Fibroblast of upper back skin (primary cell): Measurements from ENCODE around the gene NECTIN2.
"Not testable (repeated sequence)": the region's sequence is repeated elsewhere in the genome, so short reads cannot be mapped to it uniquely, and the experiment has no call there.

Experiments used
- DNase-seq: peaks from one replicate; pipeline ENCODE4 v3.0.0-alpha.2; 2013

The NECTIN2 gene

GRCh38 chr19:44911896-44912295, 65.8 kb downstream of the NECTIN2 start:
- not testable (repeated sequence) for DNase-seq

DNA sequence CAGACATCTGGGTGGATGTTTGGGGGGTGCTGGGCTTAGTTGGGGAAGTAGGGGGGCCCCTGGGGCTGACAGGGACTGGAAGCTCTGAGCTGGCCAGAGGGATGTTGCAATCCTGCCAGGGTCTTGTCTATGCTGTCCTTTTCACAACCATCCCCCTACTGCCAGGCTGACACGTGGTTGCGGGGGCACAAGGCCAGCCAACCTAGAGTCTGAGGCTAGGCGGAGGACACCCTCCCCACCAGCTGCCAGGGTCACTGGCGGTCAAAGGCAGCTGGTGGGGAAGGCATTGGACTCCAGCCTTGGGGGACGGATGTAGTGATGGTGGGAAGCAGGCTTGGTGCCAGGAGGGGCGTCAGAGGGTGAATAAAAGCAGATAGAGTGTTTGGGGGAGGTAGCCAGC, 66.8 kb downstream of the NECTIN2 start:
- no peak for DNase-seq

GRCh38 chr19:44913512-44914432, 67.7 kb downstream of the NECTIN2 start:
- DNase-seq, result not testable (repeated sequence)

GRCh38 chr19:44914433-44915206, 68.5 kb downstream of the NECTIN2 start, which contains the start of gene APOC1:
TSS of gene APOC1 (plus strand) at chr19:44914608. CDS start at chr19:44914892, 284 bp downstream.
- peak; percentile 84 for DNase-seq

- no peak for DNase-seq
Observed at GRCh38 chr19:44924243-44924725, 78.2 kb downstream of the NECTIN2 start.

DNA sequence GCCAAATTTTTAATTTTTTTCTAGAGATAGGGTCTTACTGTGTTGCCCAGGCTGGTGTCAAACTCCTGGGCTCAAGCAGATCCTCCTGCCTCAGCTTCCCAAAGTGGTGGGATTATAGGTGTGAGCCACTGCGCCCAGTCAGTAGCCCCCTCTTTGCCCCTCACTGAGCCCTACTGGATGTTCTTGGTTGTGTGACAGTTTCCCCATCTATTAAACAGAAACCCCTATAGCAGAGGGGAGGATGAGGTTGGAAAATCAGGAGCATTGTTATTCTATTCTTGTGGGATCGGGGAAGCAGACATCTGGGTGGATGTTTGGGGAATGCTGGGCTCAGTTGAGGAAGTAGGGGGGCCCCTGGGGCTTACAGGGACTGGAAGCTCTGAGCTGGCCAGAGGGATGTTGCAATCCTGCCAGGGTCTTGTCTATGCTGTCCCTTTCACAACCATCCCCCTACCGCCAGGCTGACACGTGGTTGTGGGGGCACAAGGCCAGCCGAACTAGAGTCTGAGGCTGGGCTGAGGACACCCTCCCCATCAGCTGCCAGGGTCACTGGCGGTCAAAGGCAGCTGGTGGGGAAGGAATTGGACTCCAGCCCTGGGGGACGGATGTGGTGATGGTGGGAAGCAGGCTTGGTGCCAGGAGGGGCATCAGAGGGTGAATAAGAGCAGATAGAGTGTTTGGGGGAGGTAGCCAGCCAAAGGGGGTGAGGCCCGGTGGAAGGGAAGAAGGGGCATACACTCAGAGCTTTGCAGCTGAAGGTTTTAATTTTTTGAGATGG, 79.2 kb downstream of the NECTIN2 start:
- peak; percentile 57 for DNase-seq

DNA sequence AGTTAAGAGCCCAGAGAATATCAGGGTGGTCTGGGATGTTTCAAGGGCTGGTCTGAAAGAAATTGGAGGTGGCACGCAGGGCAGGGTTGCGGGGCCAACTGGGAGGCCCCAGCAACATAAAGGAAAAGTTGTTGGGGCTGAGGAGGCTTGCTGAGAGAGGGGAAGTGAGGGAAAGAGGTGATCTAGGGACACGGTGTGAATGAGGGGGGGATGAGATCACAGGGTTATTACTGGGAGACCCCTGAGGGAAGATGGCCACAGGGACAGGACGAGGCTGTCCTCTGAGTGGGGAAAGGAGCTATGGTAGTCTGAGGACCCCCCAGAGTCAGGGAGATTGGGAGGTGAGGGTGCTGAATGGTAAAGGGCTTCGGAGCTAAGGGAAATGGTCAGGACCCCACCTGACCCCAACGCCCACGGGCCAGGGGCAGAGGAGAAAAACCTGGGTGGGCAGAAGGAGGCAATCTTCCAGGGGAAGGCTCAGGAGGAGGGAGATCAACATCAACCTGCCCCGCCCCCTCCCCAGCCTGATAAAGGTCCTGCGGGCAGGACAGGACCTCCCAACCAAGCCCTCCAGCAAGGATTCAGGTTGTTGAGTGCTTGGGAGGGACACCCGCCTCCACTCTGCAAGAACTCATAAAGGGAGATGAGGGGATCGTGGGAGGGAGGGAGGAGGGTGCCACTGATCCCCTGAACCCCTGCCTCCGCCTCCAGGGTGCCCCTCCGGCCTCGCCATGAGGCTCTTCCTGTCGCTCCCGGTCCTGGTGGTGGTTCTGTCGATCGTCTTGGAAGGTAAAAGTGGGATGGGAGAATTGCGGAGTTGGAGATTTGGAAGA, 80.4 kb downstream of the NECTIN2 start:
- not testable (repeated sequence) for DNase-seq

DNA sequence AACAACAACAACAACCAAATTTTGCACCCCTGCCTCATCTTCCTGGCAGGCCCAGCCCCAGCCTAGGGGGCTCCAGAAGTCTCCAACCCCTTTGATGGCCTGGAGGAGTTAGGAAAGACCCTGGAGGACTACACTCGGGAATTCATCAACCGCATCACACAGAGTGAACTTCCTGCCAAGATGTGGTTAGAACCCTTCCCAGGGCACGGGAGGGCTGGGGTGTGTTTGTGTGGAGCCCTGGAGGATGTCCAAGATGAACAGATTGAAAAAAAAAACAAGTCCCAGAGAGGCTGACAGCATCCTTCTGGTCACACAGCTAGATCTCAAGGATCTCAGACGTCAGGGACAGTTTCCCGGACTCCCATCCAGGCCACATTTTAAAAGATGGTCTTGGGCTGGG, 81.6 kb downstream of the NECTIN2 start:
- DNase-seq, result peak; percentile 67

GRCh38 chr19:44930088-44930487, 84.0 kb downstream of the NECTIN2 start:
- DNase-seq, result no peak

GRCh38 chr19:44931541-44931940, 85.4 kb downstream of the NECTIN2 start:
- DNase-seq, result no peak
